T1000 (cell line): ENCODE data around the gene ALG12.

Source experiments
- DNase-seq: peaks from one replicate; lab custom pipeline; 2025; ENCODE audit warnings: mixed read lengths; lab: John Stamatoyannopoulos, UW

Gene ALG12

GRCh38 chr22:49957826-49958365 lies 39.7 kb upstream of the ALG12 start:
- DNase-seq: no peak

GRCh38 chr22:49956914-49957825 lies 38.9 kb upstream of the ALG12 start:
- DNase-seq: no peak

- DNase-seq: no peak
Observed at GRCh38 chr22:49956418-49956770, 38.2 kb upstream of the ALG12 start.

GRCh38 chr22:49955581-49956417 lies 37.6 kb upstream of the ALG12 start:
- DNase-seq: no peak

GRCh38 chr22:49954991-49955580 lies 36.8 kb upstream of the ALG12 start:
- DNase-seq: no peak

- DNase-seq: no peak
Observed at GRCh38 chr22:49954354-49954753, 36.1 kb upstream of the ALG12 start.

- no peak for DNase-seq
Observed at GRCh38 chr22:49953680-49954344, 35.6 kb upstream of the ALG12 start.

GRCh38 chr22:49953027-49953679 lies 34.9 kb upstream of the ALG12 start:
- DNase-seq: no peak

GRCh38 chr22:49951986-49952896 lies 34.0 kb upstream of the ALG12 start:
- DNase-seq: no peak

GRCh38 chr22:49951678-49951985 lies 33.4 kb upstream of the ALG12 start:
- DNase-seq: no peak

- DNase-seq: no peak
Observed at GRCh38 chr22:49951000-49951677, 32.9 kb upstream of the ALG12 start.

- no peak for DNase-seq
Observed at GRCh38 chr22:49950396-49950994, 32.3 kb upstream of the ALG12 start.

GRCh38 chr22:49949914-49950292 lies 31.7 kb upstream of the ALG12 start:
- DNase-seq: no peak

GRCh38 chr22:49948958-49949913 lies 31.0 kb upstream of the ALG12 start:
- no peak for DNase-seq

- no peak for DNase-seq
Observed at GRCh38 chr22:49948116-49948957, 30.1 kb upstream of the ALG12 start.

GRCh38 chr22:49947296-49947622 lies 29.0 kb upstream of the ALG12 start:
- no peak for DNase-seq

- no peak for DNase-seq
Observed at GRCh38 chr22:49946612-49947295, 28.5 kb upstream of the ALG12 start.
